T1000 (cell line): ENCODE measurements around the gene FBXL19.

Experiments
- DNase-seq: peaks from one replicate; lab custom pipeline; 2025; ENCODE audit warnings: mixed read lengths; lab: John Stamatoyannopoulos, UW

Gene FBXL19

DNA sequence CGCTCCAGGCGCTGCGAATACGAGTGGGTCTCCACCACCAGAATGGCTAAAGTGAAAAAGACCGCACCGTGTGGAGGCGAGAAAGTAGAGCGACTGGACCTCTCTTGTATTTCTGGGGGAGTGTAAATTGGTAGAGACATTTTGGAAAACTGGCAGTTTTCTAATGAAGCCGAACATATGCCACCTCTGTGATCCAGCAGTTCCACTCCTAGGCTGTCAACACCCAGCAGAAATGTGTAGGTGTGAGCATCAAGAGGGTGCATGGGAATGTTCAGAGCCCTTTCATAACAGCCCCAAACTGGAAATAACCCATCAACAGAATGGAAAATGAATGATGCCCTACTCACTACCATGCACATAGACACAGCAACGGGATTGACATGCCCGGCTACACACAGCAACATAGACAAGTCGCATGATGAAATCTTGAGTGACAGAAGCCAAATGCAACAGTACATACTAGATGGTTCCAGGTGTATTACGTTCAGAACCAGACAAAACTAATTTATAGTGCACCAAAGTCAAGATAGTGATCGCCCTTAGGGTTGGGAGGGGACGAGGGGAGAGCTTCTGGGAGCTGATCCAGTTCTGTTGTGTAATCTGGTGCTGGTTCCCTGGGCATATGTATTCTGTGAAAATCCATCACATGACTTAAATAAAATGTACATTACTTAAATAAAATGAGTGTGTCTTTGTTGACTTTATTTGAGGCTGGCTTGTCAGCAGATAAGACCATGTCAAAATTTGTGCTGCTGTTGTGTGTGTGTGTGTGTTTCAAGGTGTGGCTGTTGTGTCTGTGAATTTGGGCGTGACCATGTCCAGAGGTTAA lies 28.6 kb upstream of the FBXL19 start:
- no peak for DNase-seq

DNA sequence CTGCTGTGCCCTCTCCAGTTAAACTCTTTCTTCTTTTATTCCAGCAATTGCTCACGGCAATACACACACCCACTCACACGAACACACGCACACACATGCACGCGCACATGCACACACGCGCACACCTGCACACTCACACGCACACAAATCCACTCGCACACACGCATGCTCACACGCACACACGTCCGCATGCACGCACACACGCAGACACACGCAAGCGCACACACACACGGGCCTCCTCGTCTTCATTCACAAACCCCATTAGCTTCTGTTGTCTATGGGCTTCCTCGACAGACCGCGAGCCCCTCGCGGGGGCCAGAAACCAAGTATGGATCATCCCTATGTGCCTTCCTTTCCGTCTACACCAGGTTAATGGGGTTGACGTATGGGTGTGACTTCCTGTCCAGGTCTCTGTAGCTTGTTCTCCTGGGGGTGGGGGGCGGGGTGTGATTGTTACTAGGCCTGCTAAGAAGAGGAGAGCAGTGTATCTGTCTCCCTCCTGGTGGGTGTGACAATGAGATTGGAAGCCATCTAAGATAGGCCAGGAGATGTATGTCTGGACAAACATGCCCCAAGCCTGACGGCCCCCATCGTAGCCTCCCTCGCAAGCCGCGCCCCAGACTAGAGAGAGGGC lies 27.6 kb upstream of the FBXL19 start:
- DNase-seq, result no peak

DNA sequence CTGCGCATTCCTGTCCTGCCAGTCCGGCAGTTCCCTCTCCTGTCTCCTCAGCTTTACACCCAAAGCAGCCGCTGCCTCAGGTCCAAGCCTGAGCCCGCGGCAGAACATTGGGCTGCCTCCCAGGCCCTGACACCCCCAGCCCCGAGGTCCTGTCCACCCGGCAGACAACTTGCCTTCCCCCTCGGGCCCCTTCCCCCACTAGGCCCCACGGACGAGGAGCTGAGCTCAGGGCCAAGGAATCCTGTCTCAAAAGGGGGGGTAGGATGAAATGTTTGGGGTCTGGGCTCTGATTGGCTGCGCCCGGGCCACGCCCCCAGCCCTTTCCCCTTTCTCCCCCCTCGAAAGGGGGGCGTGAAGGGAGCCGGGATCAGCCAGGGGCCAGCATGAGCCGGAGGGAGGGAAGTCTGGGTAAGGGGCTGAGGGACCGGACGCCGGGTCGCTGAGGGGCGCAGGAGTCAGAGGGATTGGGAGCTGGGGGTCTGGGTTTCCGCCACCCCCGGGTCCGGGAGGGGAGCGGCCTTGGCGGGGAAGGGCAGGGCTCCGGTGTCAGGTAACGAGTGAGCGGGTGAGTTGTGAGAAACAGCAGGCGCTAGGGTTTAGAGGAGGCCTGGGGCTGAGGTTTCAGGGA lies 27.0 kb upstream of the FBXL19 start, which contains the start of gene CTF1:
TSS of gene CTF1 (plus strand) at position 354 of the 628 bp plus-strand sequence. CDS start at position 384, 30 bp downstream.
- peak; percentile 69 for DNase-seq

DNA sequence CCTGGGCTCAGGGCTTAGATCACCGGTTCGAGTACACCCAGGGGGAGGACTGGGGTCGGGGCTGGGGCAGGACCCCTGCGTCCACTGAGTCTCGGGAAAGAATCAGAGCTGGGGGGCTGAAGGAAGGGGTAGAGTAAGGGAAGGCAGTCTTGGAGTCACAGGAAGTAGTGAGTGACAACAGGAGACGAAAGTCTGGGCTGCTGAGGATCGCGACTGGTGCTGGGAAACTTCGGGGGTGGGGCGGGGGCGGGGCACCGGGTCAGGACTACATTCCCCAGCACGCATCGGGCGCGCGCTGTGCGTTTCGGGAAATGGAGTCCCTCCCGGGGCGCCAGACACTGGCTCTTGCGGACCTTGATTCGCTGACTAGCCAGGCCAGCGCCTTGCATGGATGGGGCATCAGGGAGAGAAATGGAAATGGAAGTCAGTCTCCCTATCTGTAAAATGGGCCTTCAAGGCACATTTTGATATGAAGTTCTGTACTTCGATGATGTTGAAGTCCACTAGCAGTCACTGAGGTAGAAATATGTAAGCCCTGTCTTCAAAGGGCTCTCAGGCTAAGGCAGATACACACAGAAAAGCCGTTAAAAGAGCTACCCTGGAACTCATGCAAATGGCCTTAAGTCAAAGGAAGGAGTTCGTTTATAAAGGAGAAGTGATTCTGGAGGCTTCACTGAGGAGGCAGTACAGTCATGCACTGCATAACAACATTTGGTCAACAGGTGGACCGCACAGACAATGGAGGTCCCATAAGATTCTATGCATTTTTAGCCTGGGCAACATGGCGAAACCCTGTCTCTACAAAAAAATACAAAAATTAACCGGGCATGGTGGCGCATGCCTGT lies 26.3 kb upstream of the FBXL19 start:
- DNase-seq, result peak; percentile 86

DNA sequence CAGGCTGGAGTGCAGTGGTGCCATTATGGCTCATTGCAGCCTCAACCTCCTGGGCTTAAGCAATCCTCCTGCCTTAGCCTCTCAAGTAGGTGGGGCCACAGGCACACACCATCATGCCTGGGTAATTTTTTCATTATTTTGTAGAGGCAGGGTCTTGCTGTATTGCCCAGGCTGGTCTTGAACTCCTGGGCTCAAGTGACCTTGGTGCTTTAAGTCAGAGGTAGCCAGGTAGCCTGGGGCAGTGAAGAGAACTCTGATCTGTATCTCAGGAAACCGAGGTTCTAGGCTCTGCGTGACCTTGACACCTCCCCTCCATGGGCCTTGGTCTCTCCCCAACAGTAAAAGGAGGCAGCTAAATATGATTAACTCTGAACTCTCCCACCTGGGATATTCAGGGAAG lies 23.6 kb upstream of the FBXL19 start:
- no peak for DNase-seq

DNA sequence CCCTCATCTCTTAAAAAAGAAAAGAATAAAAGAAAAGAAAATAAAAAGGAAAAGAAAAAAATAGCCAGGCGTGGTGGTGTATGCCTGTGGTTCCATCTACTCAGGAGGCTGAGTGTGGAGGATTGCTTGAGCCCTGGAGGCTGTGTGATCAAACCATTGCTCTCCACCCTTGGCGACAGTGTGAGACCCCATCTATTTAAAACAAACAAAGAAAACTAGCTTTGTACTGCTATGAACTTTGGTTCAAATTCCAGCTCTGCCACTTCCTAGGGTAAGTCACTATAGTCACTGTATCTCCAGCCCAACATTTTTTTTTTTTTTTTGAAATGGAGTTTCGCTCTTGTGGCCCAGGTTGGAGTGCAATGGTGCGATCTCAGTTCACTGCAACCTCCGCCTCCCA lies 22.8 kb upstream of the FBXL19 start:
- DNase-seq, result no peak

DNA sequence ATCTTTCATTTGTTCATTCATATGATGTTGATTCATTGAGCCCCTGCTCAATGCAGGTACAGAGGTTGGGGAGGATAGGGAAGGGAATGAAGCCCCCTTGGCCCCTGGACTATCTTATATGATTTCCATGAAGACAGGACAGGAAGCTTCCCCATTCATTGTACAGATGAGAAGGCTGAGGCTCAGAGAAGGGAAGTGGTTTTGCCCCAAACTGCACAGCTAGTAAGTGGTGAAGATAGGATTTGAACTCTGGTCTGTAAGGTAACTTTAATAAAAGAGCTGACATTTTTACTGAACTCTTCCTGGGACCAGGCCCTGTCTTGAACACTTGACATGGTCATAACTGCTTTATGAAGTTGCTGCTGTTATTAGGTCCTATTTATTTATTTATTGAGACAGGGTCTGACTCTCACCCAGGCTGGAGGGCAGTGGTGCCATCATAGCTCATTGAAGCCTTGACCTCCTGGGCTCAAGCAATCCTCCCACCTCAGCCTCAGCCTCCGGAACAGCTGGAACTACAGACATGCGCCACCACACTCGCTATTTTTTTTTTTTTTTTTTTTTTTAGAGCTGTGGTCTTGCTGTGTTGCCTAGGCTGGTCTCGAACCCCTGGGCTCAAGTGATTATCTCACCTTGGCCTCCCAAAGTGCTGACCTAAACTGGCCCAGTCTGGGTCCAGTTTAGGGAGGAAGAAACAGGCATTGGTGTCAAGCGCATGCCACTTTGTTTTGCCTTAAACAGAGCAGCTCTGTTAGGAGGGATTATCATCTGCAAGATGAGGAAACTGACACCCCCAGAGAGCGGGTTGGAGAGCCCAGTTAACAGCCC lies 22.0 kb upstream of the FBXL19 start:
- DNase-seq, result no peak

DNA sequence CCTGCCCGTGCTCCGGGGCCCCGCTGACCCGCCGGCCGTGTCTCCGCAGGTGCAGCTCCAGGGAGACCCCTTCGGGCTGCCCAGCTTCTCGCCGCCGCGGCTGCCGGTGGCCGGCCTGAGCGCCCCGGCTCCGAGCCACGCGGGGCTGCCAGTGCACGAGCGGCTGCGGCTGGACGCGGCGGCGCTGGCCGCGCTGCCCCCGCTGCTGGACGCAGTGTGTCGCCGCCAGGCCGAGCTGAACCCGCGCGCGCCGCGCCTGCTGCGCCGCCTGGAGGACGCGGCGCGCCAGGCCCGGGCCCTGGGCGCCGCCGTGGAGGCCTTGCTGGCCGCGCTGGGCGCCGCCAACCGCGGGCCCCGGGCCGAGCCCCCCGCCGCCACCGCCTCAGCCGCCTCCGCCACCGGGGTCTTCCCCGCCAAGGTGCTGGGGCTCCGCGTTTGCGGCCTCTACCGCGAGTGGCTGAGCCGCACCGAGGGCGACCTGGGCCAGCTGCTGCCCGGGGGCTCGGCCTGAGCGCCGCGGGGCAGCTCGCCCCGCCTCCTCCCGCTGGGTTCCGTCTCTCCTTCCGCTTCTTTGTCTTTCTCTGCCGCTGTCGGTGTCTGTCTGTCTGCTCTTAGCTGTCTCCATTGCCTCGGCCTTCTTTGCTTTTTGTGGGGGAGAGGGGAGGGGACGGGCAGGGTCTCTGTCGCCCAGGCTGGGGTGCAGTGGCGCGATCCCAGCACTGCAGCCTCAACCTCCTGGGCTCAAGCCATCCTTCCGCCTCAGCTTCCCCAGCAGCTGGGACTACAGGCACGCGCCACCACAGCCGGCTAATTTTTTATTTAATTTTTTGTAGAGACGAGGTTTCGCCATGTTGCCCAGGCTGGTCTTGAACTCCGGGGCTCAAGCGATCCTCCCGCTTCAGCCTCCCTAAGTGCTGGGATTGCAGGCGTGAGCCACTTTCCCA lies 21.1 kb upstream of the FBXL19 start:
- DNase-seq, result no peak

DNA sequence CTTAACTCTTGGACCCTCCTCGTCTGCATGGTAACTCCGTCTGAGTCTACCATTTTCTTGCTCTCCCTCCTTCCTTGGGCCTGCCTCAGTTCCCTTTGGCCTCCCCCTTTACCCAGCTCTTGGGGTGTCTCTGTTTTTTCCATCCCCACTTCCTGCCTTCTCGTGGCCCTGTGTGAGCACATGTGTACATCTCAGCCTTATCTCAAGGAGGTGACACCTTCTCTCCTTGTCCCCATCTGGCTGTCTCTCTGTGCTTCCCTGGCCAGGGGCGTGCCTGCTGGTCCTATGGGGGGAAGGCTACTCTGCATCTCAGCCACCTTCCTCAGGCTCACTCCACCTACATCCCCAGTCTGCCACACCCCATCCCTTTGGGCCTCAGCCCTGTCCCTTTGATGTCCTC lies 20.4 kb upstream of the FBXL19 start:
- no peak for DNase-seq

DNA sequence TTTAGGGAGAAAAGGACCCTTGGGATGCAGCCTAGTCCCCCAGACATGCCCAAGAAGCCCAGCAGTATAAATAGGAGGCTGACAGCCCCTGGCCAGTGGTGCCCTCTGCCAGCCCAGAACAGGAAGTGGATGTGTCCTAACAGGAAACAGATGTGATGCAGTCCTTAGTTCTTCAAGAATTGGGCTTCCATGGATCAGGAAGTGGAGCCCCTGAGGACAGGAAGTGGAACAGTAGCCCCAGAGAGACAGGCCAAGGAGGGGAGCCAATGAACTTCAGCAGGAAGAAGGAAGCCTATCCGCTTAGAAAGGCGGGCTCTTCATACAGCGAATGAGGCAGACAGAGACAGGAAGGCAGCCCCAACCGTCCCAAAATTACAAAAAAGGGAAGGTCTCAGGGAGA lies 19.8 kb upstream of the FBXL19 start:
- DNase-seq, result no peak

DNA sequence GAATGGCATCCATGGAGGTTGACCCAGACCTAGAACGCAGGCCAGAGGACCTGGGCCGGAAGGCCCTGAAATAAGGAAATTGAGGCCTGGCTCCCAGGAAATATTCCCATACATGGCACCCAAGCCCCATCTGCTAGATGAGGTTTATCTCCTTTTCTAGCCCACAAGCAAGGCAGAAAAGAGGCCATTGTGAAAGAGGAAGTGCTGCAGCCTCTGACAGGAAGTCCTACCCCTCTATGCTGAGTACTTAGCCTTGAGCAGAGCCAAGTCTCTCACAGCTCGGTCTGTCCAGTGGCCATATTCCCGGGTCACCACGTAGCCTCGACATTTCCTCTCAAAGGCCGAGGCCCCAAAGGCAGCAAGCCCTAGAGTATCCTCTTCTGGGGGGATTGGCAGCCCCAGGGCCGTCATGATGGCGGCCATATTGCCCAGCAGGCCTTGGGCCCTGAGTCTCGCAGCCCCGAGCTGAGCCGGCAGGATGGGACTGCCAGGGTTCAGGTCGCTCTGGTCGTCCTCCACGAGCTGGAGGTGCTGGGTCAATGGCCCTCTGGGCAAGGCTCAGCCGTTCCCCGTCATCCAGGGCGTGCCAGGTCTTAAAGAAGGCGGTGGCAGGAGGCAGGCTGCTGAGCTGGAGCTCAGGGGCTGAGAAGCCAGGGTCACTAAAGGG lies 19.1 kb upstream of the FBXL19 start:
- no peak for DNase-seq

DNA sequence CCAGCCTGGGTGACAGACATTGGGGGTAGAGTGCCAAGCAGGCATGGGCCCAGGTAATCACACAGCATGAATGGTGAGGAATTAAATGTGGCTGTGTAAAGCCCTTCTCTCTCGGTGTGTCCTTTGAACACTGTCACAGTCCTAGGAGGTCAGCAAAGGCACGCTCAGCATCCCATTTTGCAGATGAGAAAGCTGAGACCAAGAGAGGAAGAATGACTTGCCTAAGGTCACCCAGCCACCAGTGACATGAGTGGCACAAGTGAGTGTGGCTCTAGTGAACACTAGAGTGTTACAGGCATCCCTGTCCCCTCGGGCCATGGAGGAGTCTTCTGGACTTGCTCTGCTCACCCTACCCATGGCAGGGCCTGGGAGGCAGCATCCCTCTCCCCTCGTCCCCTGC lies 16.3 kb upstream of the FBXL19 start:
- no peak for DNase-seq

DNA sequence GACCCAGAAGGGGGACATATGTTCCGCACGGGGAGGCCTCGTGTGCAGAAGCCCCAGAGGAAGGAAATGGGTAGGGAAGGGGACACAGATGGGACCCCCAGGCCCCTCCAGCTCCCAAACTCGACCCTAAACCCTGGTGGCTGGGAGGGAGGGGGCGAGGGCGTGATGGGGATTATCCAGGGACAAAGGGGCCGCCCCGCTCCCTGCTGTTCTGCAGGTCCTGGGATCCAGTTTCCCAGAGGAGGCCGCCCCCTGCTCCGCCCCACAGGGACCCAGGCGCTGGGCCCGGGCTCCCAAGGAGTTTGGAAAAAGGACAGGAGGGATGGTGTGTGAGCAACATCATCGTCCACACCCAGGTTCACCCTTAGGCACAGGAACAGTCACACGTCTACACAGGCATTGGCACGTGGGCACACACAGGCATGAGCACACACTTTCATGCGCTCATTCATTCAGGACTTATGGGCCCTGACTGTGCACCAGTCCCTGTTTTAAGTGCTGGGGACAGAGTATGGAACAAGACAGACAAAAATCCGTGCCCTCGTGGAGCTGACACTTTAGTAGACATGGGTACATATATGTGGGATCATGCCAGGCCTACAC lies 12.8 kb upstream of the FBXL19 start:
- no peak for DNase-seq

DNA sequence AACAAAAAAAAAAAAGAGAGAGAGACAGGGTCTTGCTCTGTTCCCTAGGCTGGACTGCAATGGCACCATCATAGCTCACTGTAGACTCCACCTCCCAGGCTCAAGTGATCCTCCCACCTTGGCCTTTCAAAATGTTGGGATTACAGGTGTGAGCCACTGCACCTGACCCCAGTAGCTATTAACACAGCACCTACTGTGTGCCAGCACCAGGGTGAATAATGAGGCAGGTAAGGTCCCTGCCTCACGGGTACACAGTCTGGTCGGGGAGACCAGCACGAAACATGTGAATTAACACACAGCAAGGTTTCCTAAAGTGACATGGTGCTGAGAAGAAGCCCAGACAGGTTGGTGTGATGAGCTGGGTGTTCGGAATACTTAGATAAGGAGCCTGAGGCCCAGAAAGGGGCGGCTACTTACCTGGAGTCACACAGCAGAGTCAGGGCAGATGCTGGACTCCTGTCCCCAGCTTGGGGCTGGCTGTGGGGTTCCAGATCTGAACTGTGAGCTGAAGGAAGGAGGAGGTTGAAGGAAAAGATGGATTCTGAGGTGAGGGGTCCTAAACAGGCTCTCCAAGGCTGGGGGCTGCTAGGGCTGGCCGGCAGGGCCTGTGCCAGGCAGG lies 10.5 kb upstream of the FBXL19 start:
- no peak for DNase-seq

DNA sequence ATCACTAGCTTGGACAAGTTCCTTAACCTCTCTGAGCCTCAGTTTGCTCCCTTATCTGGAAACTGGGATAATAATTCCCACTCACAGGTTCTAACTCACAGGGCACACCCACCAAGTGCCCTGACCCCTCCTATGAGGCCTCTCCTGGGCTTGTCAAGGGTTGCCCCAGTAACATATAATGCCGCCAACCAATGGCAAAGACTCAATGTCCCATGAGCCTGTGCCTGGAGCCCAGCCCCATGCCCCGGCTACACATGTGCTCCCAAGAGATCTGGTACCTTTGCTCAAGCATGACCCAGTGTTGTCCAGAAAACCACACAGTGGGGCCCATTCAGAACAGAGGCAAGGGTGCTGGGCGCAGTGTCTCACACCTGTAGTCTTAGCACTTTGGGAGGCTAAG lies 8.5 kb upstream of the FBXL19 start:
- DNase-seq, result no peak

DNA sequence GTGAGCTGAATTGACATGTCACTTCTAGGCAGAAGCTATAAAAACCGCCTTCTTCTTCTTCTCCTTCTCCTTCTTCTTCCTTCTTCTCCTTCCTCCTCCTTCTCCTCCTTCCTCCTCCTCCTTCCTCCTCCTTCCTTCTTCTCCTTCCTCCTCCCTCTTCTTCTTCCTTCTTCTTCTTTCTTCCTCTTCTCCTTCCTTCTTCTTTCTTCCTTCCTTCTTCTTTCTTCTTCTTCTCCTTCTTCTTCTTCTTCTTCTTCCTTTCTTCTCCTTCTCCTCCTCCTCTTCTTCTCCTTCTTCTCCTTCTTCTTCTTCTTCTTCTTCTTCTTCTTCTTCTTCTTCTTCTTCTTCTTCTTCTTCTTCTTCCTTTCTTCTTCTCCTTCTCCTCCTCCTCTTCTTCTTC lies 4.8 kb upstream of the FBXL19 start:
- no peak for DNase-seq

DNA sequence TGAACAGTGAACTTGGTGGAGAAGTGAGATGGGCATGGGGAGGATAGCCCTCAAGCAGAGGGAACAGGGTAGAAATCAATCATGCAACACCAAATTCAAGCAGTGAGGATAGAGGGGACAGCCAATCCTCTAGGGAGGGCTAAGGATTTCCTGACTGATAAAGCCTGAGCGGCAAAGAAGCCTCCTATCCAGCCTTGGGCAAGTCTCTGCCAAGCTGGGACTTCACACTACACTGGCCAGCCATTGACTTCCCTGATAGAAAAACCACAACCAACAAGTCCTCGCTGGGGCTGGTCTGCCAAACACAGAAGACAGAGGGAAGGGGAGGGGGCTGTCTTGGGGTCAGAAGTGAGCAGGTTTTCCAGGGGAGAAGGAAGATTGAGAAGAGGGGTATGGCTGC lies 2.5 kb upstream of the FBXL19 start:
- no peak for DNase-seq

DNA sequence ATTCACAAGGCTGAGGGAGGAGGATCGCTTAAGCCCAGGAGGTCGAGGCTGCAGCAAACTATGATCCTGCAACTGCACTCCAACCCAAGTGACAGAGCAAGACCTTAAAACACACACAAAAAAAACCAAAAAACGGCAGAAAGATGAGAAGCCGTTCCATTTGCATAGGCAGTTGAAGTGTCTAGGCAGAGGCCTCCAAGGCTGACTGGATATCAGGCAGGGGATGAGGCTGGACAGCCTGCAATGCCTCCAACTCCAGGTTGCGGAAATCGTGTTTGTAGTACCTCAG lies 2.0 kb upstream of the FBXL19 start:
- no peak for DNase-seq
